GM23338 (cell line): ENCODE measurements around the gene PLEKHM2. TPM values are rescaled to one million over a fixed set of nuclear protein-coding genes. Genes with fewer than 3 reads are reported as not detected.

ENCODE experiments used
- EZH2 ChIP-seq: fragments of 200-600 bp; sonication (generic); IDR thresholded peaks from one replicate; pipeline ENCODE4 v1.8.0; 2017; ENCODE audit warnings: antibody characterized with exemption, mild to moderate bottlenecking, low read depth; ENCODE audit not compliant: unreplicated experiment
- JUNB ChIP-seq: IDR thresholded peaks from one replicate; pipeline ENCODE4 v1.6.1; 2016; ENCODE audit warnings: antibody characterized with exemption; ENCODE audit not compliant: unreplicated experiment
- POLR2AphosphoS5 ChIP-seq: IDR thresholded peaks from 2 replicates; pipeline ENCODE4 v1.6.1; 2016; ENCODE audit warnings: antibody characterized with exemption, low read depth
- ZNF331 ChIP-seq: fragments of 250-450 bp; sonication (Bioruptor Pico); IDR thresholded peaks from 2 replicates; pipeline ENCODE4 v1.5.0; 2020; ENCODE audit warnings: low read depth, mild to moderate bottlenecking, moderate library complexity
- ZNF462 ChIP-seq: fragments of 250-450 bp; sonication (Bioruptor Pico); IDR thresholded peaks from 2 replicates; pipeline ENCODE4 v1.5.0; 2020; ENCODE audit warnings: mild to moderate bottlenecking, moderate library complexity
- polyA plus RNA-seq: library from polyadenylated mRNA; unstranded; fragments of >200 nt; fragmentation: Nextera tagmentation; extraction: Ambion mirVana; gene quantifications from 2 replicates; pipeline ENCODE4 v1.2.1, GENCODE V29; 2016
- total RNA-seq: library from RNA; depleted of rRNA; stranded (reverse); fragments of >200 nt; shearing (Covaris generic); gene quantifications from 2 replicates; pipeline ENCODE4 v1.2.3, GENCODE V29; 2014
- TF ChIP-seq, protein P1 (sequence below): IDR thresholded peaks from one replicate; pipeline ENCODE4 v1.6.1; 2018; ENCODE audit warnings: antibody characterized with exemption; ENCODE audit not compliant: unreplicated experiment

Gene PLEKHM2
- total and polyA plus RNA-seq, 2 experiments from 2014 or later: 11.2 to 40.0 TPM

GRCh38 chr1:15667362-15667761 is 16.8 kb upstream of the PLEKHM2 start (continued):
- TF ChIP-seq ZNF462 (CRISPR knock-in tag) (no peak), EZH2 (no peak), ZNF331 (CRISPR knock-in tag) (no peak), JUNB (no peak), POLR2AphosphoS5 (no peak)
- TF ChIP-seq, protein P1, sequence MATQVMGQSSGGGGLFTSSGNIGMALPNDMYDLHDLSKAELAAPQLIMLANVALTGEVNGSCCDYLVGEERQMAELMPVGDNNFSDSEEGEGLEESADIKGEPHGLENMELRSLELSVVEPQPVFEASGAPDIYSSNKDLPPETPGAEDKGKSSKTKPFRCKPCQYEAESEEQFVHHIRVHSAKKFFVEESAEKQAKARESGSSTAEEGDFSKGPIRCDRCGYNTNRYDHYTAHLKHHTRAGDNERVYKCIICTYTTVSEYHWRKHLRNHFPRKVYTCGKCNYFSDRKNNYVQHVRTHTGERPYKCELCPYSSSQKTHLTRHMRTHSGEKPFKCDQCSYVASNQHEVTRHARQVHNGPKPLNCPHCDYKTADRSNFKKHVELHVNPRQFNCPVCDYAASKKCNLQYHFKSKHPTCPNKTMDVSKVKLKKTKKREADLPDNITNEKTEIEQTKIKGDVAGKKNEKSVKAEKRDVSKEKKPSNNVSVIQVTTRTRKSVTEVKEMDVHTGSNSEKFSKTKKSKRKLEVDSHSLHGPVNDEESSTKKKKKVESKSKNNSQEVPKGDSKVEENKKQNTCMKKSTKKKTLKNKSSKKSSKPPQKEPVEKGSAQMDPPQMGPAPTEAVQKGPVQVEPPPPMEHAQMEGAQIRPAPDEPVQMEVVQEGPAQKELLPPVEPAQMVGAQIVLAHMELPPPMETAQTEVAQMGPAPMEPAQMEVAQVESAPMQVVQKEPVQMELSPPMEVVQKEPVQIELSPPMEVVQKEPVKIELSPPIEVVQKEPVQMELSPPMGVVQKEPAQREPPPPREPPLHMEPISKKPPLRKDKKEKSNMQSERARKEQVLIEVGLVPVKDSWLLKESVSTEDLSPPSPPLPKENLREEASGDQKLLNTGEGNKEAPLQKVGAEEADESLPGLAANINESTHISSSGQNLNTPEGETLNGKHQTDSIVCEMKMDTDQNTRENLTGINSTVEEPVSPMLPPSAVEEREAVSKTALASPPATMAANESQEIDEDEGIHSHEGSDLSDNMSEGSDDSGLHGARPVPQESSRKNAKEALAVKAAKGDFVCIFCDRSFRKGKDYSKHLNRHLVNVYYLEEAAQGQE: no peak
